Measurements from ENCODE around the gene FGF7. TPM values are rescaled to one million over a fixed set of nuclear protein-coding genes. Genes with fewer than 3 reads are reported as not detected.

The FGF7 gene
- total and polyA plus RNA-seq, 11 donors = 7.7 to 40.8 (median 24.5) TPM

- H3K36me3 ChIP-seq = no peaks in the 10 kb centered on the region
- no peaks in the 10 kb centered on the region for H3K27me3 ChIP-seq
- H3K27ac ChIP-seq = no peak overlapping the region
- TF ChIP-seq CTCF (IDR thresholded peaks at IDR 0.05) = no peak
- TF ChIP-seq POLR2A (IDR thresholded peaks at IDR 0.05) = no peak
- no peak for ATAC-seq
- no peak for DNase-seq
- H3K9me3 ChIP-seq = peaks cover 0 to 7% (median 0%) of the 10 kb centered on the region in 12 donors
- H3K4me3 ChIP-seq = no peak overlapping the region
- 82 to 96% (median 88%) methylated on average over 1 of the region's 1 CpG for WGBS, 4 donors
- intact Hi-C loops (cut with DNase I) = loop anchor here in 1 of 10 donors (2.0 to 10.0 kb wide), 2 partner anchors 84 to 184 kb away; no protein-coding TSS in a partner anchor
- peaks cover 0 to 5% (median 0%) of the 10 kb centered on the region in 12 donors for H3K4me1 ChIP-seq
Observed at GRCh38 chr15:49418811-49419210, 4.2 kb upstream of the FGF7 start.

DNA sequence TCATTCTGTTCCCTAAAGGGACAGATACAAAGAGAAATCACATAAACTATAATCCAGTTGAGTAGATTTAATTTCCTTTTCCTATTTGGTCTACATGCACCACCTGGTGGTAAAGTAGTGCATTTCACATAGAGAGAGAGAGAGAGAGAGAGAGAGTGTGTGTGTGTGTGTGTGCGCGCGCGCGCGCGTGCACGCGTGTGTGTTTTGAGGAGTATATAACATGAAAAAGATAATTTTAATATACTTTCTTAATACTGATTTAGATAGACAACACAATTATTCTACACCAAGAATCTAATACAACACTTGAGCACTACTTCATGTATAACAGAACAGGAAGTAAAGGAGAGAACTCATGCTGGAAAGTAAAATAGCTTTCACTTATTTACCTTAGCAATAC, 1.1 kb upstream of the FGF7 start:
- no peaks in the 10 kb centered on the region for H3K36me3 ChIP-seq
- DNase-seq = peak in 3 of 5 donors; percentile 20 to 55 (median 25)
- intact Hi-C loops (cut with DNase I) = loop anchor here (1.0 to 10.0 kb wide), 12 partner anchors 185 to 560 kb away; partner anchors contain the start of genes DTWD1 (in 4 of the 10), FAM227B (in 4 of the 10), EID1 (in 2 of the 10) and COPS2 (in 1 of the 10)
- H3K4me3 ChIP-seq = peak overlapping the region in 9 of 12 donors; percentile 19 to 62 (median 32)
- TF ChIP-seq CTCF (IDR thresholded peaks at IDR 0.05) (peak; percentile 50 to 84 (median 67)), POLR2A (IDR thresholded peaks at IDR 0.05) (no peak)
- H3K27ac ChIP-seq = peak overlapping the region in 6 of 12 donors; percentile 63 to 77 (median 69)
- peaks cover 0 to 9% (median 0%) of the 10 kb centered on the region in 12 donors for H3K4me1 ChIP-seq
- ATAC-seq = peak in 3 of 4 donors; percentile 52 to 64 (median 62)
- 7 to 22% (median 17%) methylated on average over 9 of the region's 9 CpGs for WGBS, 4 donors
- peaks cover 0 to 6% (median 0%) of the 10 kb centered on the region in 12 donors for H3K9me3 ChIP-seq
- no peaks in the 10 kb centered on the region for H3K27me3 ChIP-seq

- Histone ChIP-seq H3K9me3 (no peaks in the 10 kb centered on the region), H3K27me3 (no peaks in the 10 kb centered on the region), H3K4me3 (peak overlapping the region; percentile 7 to 62 (median 49)), H3K27ac (peak overlapping the region; percentile 45 to 77 (median 66)), H3K36me3 (no peaks in the 10 kb centered on the region), H3K4me1 (peaks cover 0 to 18% (median 0%) of the 10 kb centered on the region in 12 donors)
- ATAC-seq (peak in 1 of 4 donors; percentile 25), DNase-seq (no peak)
- 23 to 31% (median 29%) methylated on average over 6 of the region's 6 CpGs for WGBS, 4 donors
- TF ChIP-seq CTCF (IDR thresholded peaks at IDR 0.05) (no peak), POLR2A (IDR thresholded peaks at IDR 0.05) (no peak)
- intact Hi-C loops (cut with DNase I) = loop anchor here (2.0 to 10.0 kb wide), 9 partner anchors 187 to 562 kb away; partner anchors contain the start of genes DTWD1 (in 4 of the 10), FAM227B (in 4 of the 10), EID1 (in 2 of the 10) and COPS2 (in 1 of the 10)
Observed at GRCh38 chr15:49423901-49424550, 984 bp downstream of the FGF7 start.

GRCh38 chr15:49424954-49425353, 1.9 kb downstream of the FGF7 start:
- TF ChIP-seq CTCF (IDR thresholded peaks at IDR 0.05) (no peak), POLR2A (IDR thresholded peaks at IDR 0.05) (no peak)
- ATAC-seq (no peak), DNase-seq (no peak)
- Histone ChIP-seq H3K27me3 (no peaks in the 10 kb centered on the region), H3K9me3 (no peaks in the 10 kb centered on the region), H3K4me1 (peaks cover 0 to 26% (median 7%) of the 10 kb centered on the region in 12 donors), H3K27ac (peak overlapping the region in 11 of 12 donors; percentile 4 to 77 (median 68)), H3K36me3 (no peaks in the 10 kb centered on the region), H3K4me3 (peak overlapping the region; percentile 7 to 62 (median 49))
- WGBS, 4 donors = 15 to 22% (median 19%) methylated on average over 1 of the region's 1 CpG
- intact Hi-C loops (cut with DNase I) = loop anchor here (5.0 to 10.0 kb wide), 9 partner anchors 37 to 563 kb away; partner anchors contain the start of genes DTWD1 (in 4 of the 10), FAM227B (in 4 of the 10), EID1 (in 2 of the 10) and COPS2 (in 1 of the 10)
